GM19372 (cell line): Measurements from ENCODE around the gene PAK6.

ENCODE experiments used
- ATAC-seq: cut with Tn5 transposase; IDR thresholded peaks from one replicate; pipeline ENCODE4 v1.9.1; 2021; ENCODE audit warnings: mild to moderate bottlenecking, low read depth, moderate library complexity; ENCODE audit not compliant: unreplicated experiment

The PAK6 gene

GRCh38 chr15:40238532-40239403 lies at the start of gene PAK6:
Gene PAK6, plus strand, starts transcription at chr15:40239063. Its CDS starts 25,723 bp downstream, at chr15:40264786.
- no peak for ATAC-seq

- ATAC-seq, result no peak
These were observed 48.3 kb upstream of the PAK6 start for GRCh38 chr15:40190591-40190990.

- no peak for ATAC-seq
These were observed 45.9 kb upstream of the PAK6 start for GRCh38 chr15:40192942-40193341.

GRCh38 chr15:40197434-40197833 lies 41.4 kb upstream of the PAK6 start:
- no peak for ATAC-seq

- ATAC-seq, result no peak
These were observed 40.3 kb upstream of the PAK6 start for GRCh38 chr15:40198355-40199085.

GRCh38 chr15:40204100-40204499 lies 34.8 kb upstream of the PAK6 start:
- ATAC-seq, result no peak

- ATAC-seq, result no peak
These were observed 21.6 kb upstream of the PAK6 start for GRCh38 chr15:40217166-40217824.

- ATAC-seq, result no peak
These were observed 19.1 kb upstream of the PAK6 start for GRCh38 chr15:40219801-40220200.

GRCh38 chr15:40222131-40222530 lies 16.7 kb upstream of the PAK6 start:
- no peak for ATAC-seq

- ATAC-seq, result no peak
These were observed 12.1 kb upstream of the PAK6 start for GRCh38 chr15:40226736-40227135.

GRCh38 chr15:40229316-40229715 lies 9.5 kb upstream of the PAK6 start:
- ATAC-seq, result no peak

GRCh38 chr15:40229956-40230355 lies 8.9 kb upstream of the PAK6 start:
- ATAC-seq, result no peak

GRCh38 chr15:40232625-40233070 lies 6.2 kb upstream of the PAK6 start:
- ATAC-seq, result no peak

GRCh38 chr15:40233727-40234577 lies 4.9 kb upstream of the PAK6 start:
- ATAC-seq, result no peak

- ATAC-seq, result no peak
These were observed 4.1 kb upstream of the PAK6 start for GRCh38 chr15:40234783-40235182.

- ATAC-seq, result no peak
These were observed 3.5 kb upstream of the PAK6 start for GRCh38 chr15:40235201-40235885.

GRCh38 chr15:40239404-40239692 lies 485 bp downstream of the PAK6 start:
- ATAC-seq, result no peak

- ATAC-seq, result no peak
These were observed 1.1 kb downstream of the PAK6 start for GRCh38 chr15:40239693-40240618.
